ENCODE data around the gene MCM3.

DNA sequence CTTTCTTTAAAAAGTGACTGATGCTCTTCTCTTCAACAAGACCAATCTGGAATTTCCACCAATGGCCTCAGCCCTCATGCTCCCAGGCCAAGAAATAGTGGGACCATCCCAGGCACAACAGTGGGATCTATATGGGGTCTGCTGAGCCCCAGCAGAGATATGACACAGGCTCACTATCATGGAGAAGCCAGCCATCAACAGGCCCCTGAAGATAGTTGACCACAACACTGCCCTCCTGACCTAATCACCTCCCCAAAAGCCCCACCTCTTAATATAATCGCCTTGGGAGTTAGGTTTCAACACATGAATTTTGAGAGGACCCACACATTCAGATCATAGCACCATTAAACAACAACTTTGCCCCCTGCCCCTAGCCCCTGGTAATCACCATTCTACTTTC is 16.8 kb upstream of the MCM3 start:
- TF ChIP-seq POLR2A (IDR thresholded peaks at IDR 0.05; ENCODE audit: low read depth, low read length) (no peak), RAD21 (IDR thresholded peaks at IDR 0.05; ENCODE audit: low read length) (no peak), FOS (IDR thresholded peaks at IDR 0.05; ENCODE audit: low read depth, low read length) (no peak), RFX5 (IDR thresholded peaks at IDR 0.05; ENCODE audit: low read depth, low read length) (no peak), MXI1 (IDR thresholded peaks at IDR 0.05; ENCODE audit: borderline replicate concordance, low read depth, low read length) (no peak)
- TF ChIP-seq, protein P1, sequence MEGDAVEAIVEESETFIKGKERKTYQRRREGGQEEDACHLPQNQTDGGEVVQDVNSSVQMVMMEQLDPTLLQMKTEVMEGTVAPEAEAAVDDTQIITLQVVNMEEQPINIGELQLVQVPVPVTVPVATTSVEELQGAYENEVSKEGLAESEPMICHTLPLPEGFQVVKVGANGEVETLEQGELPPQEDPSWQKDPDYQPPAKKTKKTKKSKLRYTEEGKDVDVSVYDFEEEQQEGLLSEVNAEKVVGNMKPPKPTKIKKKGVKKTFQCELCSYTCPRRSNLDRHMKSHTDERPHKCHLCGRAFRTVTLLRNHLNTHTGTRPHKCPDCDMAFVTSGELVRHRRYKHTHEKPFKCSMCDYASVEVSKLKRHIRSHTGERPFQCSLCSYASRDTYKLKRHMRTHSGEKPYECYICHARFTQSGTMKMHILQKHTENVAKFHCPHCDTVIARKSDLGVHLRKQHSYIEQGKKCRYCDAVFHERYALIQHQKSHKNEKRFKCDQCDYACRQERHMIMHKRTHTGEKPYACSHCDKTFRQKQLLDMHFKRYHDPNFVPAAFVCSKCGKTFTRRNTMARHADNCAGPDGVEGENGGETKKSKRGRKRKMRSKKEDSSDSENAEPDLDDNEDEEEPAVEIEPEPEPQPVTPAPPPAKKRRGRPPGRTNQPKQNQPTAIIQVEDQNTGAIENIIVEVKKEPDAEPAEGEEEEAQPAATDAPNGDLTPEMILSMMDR (conservative IDR thresholded peaks at IDR 0.05; ENCODE audit: low read depth, low read length), result no peak
- TF ChIP-seq, protein P2, sequence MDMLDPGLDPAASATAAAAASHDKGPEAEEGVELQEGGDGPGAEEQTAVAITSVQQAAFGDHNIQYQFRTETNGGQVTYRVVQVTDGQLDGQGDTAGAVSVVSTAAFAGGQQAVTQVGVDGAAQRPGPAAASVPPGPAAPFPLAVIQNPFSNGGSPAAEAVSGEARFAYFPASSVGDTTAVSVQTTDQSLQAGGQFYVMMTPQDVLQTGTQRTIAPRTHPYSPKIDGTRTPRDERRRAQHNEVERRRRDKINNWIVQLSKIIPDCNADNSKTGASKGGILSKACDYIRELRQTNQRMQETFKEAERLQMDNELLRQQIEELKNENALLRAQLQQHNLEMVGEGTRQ (IDR thresholded peaks at IDR 0.05; ENCODE audit: low read depth, low read length), result no peak
- TF ChIP-seq, protein P3, sequence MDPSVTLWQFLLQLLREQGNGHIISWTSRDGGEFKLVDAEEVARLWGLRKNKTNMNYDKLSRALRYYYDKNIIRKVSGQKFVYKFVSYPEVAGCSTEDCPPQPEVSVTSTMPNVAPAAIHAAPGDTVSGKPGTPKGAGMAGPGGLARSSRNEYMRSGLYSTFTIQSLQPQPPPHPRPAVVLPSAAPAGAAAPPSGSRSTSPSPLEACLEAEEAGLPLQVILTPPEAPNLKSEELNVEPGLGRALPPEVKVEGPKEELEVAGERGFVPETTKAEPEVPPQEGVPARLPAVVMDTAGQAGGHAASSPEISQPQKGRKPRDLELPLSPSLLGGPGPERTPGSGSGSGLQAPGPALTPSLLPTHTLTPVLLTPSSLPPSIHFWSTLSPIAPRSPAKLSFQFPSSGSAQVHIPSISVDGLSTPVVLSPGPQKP (IDR thresholded peaks at IDR 0.05; ENCODE audit: borderline replicate concordance, low read depth, low read length), result no peak

All from IMR-90 (cell line).